MG63 (cell line): ENCODE results near the gene SCNN1B. TPM values are rescaled to one million over a fixed set of nuclear protein-coding genes. Genes with fewer than 3 reads are reported as not detected.
"Not testable (repeated sequence)": the region's sequence is repeated elsewhere in the genome, so short reads cannot be mapped to it uniquely, and the experiment has no call there.

ENCODE experiments used
- DNase-seq: peaks from one replicate; pipeline ENCODE4 v3.0.0-alpha.2; 2020
- H3K27me3 ChIP-seq: fragments of 250-450 bp; sonication (Bioruptor Pico); 2 replicates; pipeline ENCODE4 v1.5.1; 2020; ENCODE audit warnings: mild to moderate bottlenecking, moderate library complexity
- H3K36me3 ChIP-seq: fragments of 250-450 bp; sonication (Bioruptor Pico); 2 replicates; pipeline ENCODE4 v1.5.1; 2020; ENCODE audit warnings: mild to moderate bottlenecking, moderate library complexity
- H3K4me3 ChIP-seq: fragments of 250-450 bp; sonication (Bioruptor Pico); 2 replicates; pipeline ENCODE4 v1.5.1; 2020; ENCODE audit warnings: mild to moderate bottlenecking, moderate library complexity
- H3K9me3 ChIP-seq: fragments of 250-450 bp; sonication (Bioruptor Pico); 2 replicates; pipeline ENCODE4 v1.5.1; 2020; ENCODE audit warnings: mild to moderate bottlenecking, moderate library complexity
- total RNA-seq: library from RNA; depleted of rRNA; stranded (reverse); fragments of >200 nt; shearing (Covaris generic); gene quantifications from 2 replicates; pipeline ENCODE4 v1.2.3, GENCODE V29; 2014; ENCODE audit warnings: low replicate concordance

The SCNN1B gene
- total RNA-seq, 1 experiment from 2014 or later: not detected

DNA sequence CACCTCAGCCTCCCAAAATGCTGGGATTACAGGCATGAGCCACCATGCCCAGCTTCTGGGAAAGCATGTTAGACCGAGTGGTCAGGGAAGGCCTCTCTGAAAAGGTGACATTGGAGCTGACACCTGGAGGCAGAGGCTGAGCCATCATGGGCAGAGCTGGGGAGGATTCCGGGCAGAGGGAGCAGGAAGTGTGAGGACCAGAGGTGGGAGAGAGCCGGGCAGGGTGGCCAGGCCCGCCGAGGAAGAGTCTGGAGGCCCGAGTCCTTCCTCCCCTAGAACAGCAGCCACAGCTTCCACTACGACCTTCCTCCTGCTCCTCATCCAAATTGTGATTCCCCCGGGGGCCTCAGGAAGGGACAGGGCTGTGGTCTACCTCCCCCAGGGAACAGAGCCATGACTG lies 76.2 kb downstream of the SCNN1B start:
- H3K36me3 ChIP-seq: no peaks in the 10 kb centered on the region
- no peak for DNase-seq

DNA sequence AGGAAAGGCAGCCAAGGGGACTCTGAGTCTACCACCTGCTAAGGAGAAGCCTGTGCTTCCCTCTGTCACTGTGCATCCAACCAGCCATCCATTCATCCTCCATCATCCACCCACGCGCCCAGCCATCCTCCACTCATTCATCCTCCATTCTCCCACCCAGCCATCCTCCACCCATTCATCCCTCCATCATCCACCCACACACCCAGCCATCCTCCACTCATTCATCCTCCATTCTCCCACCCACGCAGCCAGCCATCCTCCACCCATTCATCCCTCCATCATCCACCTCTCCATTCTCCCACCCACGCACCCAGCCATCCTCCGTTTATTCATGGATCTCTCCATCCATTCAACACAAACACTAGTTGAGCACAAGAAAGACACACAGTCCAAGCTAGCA lies 76.8 kb downstream of the SCNN1B start:
- DNase-seq: no peak
- Histone ChIP-seq H3K4me3 (no peak overlapping the region), H3K27me3 (no peaks in the 10 kb centered on the region), H3K9me3 (no peaks in the 10 kb centered on the region), H3K36me3 (no peaks in the 10 kb centered on the region)

More for the DNA sequence above, 76.2 kb downstream of the SCNN1B start:
- no peak overlapping the region for H3K4me3 ChIP-seq
- no peaks in the 10 kb centered on the region for H3K27me3 ChIP-seq
- no peaks in the 10 kb centered on the region for H3K9me3 ChIP-seq

DNA sequence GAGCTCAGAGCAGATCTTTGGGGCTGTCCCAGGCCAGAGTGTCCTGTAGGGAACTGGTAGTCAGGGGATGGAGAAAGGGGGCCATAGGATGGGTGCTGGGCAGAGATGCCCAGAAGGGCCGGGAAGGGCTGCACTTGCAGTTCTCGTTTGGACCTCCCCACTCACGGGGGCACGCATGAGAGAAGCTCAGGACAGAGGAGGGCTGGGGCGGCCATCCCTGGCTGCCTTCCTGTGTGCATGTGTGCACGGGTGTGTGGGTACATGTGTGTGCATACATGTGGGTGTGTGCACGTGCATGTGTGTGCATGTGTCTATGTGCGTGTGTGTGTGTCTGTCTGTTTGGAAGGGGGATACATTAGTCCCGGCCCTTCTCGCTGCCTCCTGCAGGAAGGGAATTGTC lies 77.6 kb downstream of the SCNN1B start:
- no peaks in the 10 kb centered on the region for H3K9me3 ChIP-seq
- H3K27me3 ChIP-seq: no peaks in the 10 kb centered on the region
- H3K4me3 ChIP-seq: no peak overlapping the region
- H3K36me3 ChIP-seq: no peaks in the 10 kb centered on the region
- no peak for DNase-seq

DNA sequence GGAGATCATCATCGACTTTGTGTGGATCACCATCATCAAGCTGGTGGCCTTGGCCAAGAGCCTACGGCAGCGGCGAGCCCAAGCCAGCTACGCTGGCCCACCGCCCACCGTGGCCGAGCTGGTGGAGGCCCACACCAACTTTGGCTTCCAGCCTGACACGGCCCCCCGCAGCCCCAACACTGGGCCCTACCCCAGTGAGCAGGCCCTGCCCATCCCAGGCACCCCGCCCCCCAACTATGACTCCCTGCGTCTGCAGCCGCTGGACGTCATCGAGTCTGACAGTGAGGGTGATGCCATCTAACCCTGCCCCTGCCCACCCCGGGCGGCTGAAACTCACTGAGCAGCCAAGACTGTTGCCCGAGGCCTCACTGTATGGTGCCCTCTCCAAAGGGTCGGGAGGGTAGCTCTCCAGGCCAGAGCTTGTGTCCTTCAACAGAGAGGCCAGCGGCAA lies 78.4 kb downstream of the SCNN1B start:
- H3K9me3 ChIP-seq: no peaks in the 10 kb centered on the region
- H3K36me3 ChIP-seq: no peaks in the 10 kb centered on the region
- no peak overlapping the region for H3K4me3 ChIP-seq
- no peaks in the 10 kb centered on the region for H3K27me3 ChIP-seq
- no peak for DNase-seq

DNA sequence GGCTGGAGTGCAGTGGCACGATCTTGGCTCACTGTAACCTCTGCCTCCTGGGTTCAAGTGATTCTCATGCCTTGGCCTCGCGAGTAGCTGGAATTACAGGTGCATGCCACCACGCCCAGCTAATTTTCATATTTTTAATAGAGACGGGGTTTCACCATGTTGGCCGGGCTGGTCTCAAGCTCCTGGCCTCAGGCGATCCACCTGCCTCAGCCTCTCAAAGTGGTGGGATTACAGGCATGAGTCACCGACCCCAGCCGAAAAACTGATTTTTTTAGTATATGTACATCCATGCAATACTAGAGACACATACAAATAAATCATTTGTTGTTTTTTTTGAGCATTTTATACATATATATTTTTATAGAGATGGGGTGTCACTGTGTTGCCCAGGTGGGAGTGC lies 79.6 kb downstream of the SCNN1B start:
- not testable (repeated sequence) for H3K27me3 ChIP-seq, H3K9me3 ChIP-seq, H3K4me3 ChIP-seq, H3K36me3 ChIP-seq, DNase-seq

DNA sequence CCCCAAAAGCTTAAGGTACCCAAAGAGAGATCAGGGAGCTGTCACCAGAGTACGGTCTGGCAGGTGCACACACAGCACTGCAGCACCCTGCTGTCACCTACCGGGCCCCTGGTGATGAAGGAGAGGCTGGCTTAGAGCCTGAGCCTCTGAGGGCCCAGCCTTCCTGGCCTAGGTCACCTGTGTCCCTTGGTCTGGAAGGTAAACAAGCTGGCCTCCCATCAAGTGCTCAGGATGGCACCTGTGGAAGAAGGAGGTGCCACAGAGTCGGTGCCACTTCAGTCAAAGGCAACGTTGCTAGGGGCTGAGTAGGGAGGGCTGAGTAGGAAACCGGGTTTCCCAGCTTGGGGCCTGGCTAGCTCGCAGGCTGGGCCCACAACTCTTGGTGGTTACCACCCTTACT lies 80.2 kb downstream of the SCNN1B start:
- H3K4me3 ChIP-seq: no peak overlapping the region
- H3K27me3 ChIP-seq: no peaks in the 10 kb centered on the region
- H3K9me3 ChIP-seq: no peaks in the 10 kb centered on the region
- H3K36me3 ChIP-seq: no peaks in the 10 kb centered on the region
- no peak for DNase-seq

DNA sequence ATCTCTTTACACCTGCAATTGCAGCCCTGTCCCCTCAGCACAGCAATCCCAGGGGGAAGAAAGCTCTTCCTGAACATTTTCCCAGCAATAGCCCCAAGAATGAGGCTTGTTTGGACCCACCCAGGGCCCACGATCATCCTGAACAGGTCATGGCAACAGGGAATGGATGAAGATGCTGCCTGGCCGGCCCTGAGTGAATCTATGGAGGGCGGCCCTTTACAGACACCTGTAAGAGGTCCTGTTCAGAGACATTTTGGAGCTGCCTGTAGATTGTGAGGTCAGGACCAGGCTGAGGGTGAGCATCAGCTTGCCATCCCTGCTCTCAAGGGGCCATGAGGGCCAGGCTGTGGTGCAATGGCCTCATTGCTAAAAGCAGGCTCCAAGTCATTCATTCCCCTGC lies 81.8 kb downstream of the SCNN1B start:
- Histone ChIP-seq H3K27me3 (no peaks in the 10 kb centered on the region), H3K36me3 (peaks cover 3% of the 10 kb centered on the region; the same call in 1 of the 2 replicates), H3K4me3 (no peak overlapping the region), H3K9me3 (no peaks in the 10 kb centered on the region)
- DNase-seq: no peak

DNA sequence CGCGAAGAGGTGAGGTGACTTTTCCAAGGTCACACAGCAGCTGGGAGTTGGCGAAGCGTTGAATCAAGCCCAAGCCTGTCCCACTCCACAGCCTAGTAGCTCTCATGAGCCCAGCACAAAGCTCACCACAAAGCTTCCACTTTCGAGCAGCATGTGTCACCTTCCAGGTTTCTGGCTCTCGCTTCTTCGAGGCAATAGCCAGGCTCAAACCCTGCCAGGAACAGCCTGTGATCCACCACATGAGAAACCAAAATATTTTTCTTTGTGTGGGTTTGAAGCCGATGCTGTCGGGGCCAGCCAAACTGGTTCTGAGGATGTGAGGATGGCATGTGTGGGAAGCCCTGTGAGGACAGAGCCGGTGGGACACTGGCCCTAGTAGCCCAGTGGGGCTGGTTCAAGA lies 82.8 kb downstream of the SCNN1B start:
- H3K9me3 ChIP-seq: no peaks in the 10 kb centered on the region
- no peak overlapping the region for H3K4me3 ChIP-seq
- H3K27me3 ChIP-seq: no peaks in the 10 kb centered on the region
- H3K36me3 ChIP-seq: peaks cover 3% of the 10 kb centered on the region; the same call in 1 of the 2 replicates
- peak; percentile 27 for DNase-seq

DNA sequence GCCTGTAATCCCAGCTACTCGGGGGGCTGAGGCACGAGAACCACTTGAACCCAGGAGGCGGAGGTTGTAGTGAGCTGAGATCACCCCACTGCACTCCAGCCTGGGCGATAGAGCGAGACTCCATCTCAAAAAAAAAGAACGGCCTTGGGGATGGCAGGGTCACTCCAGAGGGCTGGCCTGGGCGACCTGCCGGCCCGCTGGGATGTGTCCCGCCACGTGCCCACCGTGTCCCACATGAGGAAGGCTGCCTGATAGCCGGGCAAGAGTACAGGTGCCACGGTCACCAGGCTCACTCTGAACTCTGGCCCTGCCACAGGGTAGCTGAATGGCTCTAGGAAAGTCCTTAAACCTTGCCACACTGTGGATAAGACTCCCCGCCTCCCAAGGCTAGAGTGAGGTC lies 83.3 kb downstream of the SCNN1B start:
- H3K36me3 ChIP-seq: peaks cover 3% of the 10 kb centered on the region
- no peaks in the 10 kb centered on the region for H3K27me3 ChIP-seq
- DNase-seq: no peak

DNA sequence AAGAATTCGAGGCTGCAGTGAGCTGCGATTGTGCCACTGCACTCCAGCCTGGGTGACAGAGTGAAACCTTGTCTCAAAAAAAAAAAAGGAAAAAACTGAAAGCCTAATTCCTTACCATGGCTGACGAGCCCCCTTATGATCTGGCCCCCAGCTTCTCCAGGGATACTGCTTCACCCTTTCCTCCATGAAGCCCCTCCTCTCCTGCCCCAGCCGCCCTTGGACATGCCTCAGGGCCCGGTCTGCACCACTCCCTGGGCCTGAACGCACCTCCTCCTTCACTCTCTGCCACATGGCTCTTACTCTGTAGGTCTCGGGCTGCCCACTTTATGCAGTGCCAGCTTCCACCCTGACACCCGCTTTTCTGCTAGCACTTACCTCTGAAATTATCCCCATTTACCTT lies 85.6 kb downstream of the SCNN1B start:
- H3K27me3 ChIP-seq: no peaks in the 10 kb centered on the region
- no peak overlapping the region for H3K4me3 ChIP-seq
- DNase-seq: no peak
- peaks cover 11% of the 10 kb centered on the region for H3K36me3 ChIP-seq
- no peaks in the 10 kb centered on the region for H3K9me3 ChIP-seq

More for the DNA sequence above, 83.3 kb downstream of the SCNN1B start:
- no peaks in the 10 kb centered on the region for H3K9me3 ChIP-seq
- H3K4me3 ChIP-seq: no peak overlapping the region

DNA sequence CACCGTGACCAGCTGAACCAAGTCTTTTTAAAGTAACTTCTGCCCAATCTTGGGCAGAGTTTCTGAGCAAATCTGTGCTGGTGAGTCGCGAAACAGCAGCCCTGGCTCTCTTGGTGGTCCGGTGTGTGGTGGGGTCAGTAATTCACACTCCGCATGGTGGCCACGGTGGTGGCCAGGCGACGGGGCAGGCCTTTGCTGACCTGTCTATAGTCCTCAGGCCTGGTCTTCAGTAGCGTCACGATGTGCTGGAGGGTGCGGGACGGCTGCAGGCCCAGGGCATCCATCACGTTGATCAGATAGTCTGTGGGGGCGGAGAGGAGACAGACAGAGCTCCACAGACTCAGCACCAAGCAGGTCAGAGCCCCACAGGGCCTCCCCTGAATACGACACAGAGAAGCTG lies 86.7 kb downstream of the SCNN1B start:
- no peak overlapping the region for H3K4me3 ChIP-seq
- no peak for DNase-seq
- H3K9me3 ChIP-seq: no peaks in the 10 kb centered on the region
- H3K36me3 ChIP-seq: peaks cover 19% of the 10 kb centered on the region
- no peaks in the 10 kb centered on the region for H3K27me3 ChIP-seq

DNA sequence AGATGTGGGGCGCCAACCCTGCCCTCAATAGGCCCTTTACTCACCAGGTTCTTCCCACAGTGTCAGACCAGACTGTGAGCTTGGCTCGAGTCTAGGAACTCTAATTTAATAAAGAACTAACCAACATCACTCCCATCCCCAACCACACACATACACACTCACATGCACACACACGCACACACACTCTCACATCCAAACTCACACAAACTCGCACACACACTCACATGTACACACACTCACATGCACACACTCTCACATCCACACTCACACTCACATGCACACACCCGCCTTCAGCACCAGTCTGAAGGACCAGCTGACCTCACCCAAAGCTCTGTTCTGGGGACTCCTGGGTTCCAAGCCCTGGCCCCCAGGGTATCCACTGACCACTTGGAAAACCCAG lies 87.1 kb downstream of the SCNN1B start:
- H3K27me3 ChIP-seq: no peaks in the 10 kb centered on the region
- H3K4me3 ChIP-seq: no peak overlapping the region
- no peak for DNase-seq
- no peaks in the 10 kb centered on the region for H3K9me3 ChIP-seq
- peaks cover 19% of the 10 kb centered on the region for H3K36me3 ChIP-seq

DNA sequence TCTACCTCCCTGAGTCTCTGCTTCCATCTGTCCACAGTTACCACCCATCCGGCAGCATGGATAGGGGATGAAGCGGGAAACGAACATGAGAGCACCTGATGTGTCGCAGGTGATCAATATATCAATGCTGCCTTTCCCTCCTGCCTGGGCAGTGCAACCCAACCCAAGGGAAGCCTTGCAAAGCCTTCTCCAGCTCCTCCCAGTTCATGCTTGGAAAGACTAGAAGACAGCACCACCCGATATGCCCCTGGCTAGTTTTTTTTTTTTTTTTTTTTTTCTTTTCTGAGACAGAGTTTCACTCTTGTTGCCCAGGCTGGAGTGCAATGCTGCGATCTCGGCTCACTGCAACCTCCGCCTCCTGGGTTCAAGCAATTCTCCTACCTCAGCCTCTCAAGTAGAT lies 87.8 kb downstream of the SCNN1B start:
- not testable (repeated sequence) for DNase-seq, H3K27me3 ChIP-seq, H3K9me3 ChIP-seq, H3K4me3 ChIP-seq
- H3K36me3 ChIP-seq: peaks cover 19% of the 10 kb centered on the region

DNA sequence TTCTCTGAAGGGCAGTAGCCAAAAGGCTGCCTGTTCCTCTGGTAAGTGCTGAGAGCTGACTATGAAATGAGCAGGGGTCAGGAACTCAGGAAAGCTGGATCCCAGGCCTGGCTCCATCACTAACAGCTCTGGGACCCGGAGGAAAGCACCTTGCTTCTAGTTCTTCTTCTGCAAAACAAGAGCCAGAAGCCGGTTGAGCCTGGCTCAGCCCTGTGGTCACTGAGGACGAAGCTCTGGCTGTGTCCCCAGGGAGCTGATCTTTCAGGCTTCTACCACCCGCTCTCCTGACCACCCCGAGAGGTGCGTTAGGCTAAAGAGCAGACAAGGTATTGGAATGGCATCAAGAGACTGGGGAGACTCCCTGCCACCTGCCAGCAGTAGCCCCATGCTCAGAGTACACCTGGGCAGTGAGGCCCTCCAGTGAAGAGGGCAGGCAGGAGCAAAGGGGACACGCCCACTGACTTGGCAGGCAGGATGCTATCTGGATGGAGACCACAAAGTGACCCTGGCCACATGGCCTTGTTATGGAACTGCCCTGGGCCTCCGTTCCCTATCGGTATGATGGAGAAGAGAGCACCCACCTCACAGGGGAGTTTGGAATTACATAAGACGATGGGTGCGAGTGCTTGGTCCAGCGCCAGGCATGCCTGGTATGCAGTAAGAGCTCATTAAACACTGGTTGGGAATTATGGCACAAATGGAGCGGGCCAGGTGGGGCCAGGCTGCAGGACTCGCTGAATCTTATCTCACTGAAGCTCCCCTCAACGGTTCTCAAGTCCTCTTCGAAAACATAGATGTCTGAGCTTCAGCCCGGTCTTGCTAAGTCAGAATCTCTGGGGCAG lies 89.5 kb downstream of the SCNN1B start:
- no peaks in the 10 kb centered on the region for H3K9me3 ChIP-seq
- H3K36me3 ChIP-seq: peaks cover 31% of the 10 kb centered on the region
- no peak for DNase-seq
- no peaks in the 10 kb centered on the region for H3K27me3 ChIP-seq
- H3K4me3 ChIP-seq: no peak overlapping the region

DNA sequence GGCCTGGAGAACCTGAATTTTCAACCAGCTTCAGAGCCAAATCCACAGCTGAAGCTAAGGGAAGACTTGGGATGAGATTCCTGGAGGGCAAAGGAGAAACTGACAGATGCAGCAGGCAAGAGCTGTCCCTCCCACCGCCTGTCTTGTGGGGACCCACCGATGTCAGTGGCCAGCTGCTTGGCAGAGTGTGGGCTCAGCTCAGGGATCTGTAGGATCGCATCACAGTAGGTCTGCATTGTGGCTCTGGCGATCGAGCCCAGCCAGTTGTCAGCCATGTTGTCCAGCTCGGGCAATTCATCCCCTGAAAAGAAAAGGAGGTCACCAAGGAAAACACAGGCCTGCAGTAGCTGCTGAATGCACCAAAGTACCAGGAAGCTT lies 90.1 kb downstream of the SCNN1B start:
- no peak for DNase-seq
- no peaks in the 10 kb centered on the region for H3K9me3 ChIP-seq
- no peak overlapping the region for H3K4me3 ChIP-seq
- no peaks in the 10 kb centered on the region for H3K27me3 ChIP-seq
- peaks cover 35% of the 10 kb centered on the region for H3K36me3 ChIP-seq

DNA sequence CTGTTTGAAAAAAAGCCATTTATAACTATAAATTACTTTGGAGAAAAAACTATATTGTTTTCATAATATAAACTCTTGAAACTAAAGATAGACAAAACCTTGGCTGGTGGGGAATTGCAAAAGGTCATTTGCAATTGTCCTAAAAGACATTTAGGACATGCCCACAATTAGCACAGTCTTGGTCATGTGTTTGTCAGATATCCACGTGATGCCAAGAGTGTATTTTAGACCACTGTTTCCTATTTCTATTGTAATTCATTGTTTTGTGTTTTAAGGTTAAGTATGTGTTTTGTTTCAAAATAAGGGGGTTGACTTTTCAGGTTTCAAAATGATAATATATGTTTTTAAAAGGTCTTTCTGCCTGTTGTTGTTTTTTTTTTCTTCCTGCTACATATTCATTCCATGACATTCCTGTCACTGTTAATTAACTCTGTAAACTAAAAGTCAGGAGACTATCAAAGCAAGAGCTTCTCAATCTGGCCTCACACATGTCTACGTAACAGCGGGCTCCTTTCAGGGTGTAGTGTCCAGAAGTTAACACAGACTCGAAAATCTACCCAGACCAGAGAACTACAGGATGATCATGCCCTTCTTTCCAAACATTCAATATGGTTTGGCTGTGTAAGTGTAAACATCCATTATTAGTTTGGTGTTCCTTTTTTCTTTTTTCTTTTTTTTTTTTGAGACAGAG lies 92.2 kb downstream of the SCNN1B start:
- no peak for DNase-seq
- no peak overlapping the region for H3K4me3 ChIP-seq
- H3K9me3 ChIP-seq: no peaks in the 10 kb centered on the region
- peaks cover 37% of the 10 kb centered on the region for H3K36me3 ChIP-seq
- H3K27me3 ChIP-seq: no peaks in the 10 kb centered on the region

DNA sequence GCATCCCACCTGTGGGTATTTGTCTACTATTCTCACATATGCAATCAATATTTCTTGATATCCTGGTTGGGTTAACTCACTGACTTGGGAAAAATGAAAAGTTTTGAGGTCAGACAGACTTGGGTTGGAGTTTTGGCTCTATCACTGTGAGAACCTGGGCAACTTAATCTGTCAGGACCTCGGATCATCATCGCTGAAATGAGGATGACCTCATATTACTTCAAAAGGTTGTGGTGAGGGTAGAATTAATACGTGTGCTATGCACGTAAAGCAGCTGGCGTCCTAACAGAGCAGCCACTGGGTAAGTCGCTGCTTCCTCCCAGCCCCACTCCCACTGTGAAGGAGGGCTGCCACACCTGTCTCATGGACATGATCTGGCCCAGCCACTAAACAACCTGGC lies 93.6 kb downstream of the SCNN1B start:
- no peak overlapping the region for H3K4me3 ChIP-seq
- no peaks in the 10 kb centered on the region for H3K9me3 ChIP-seq
- no peak for DNase-seq
- H3K36me3 ChIP-seq: peaks cover 47% of the 10 kb centered on the region
- H3K27me3 ChIP-seq: no peaks in the 10 kb centered on the region

DNA sequence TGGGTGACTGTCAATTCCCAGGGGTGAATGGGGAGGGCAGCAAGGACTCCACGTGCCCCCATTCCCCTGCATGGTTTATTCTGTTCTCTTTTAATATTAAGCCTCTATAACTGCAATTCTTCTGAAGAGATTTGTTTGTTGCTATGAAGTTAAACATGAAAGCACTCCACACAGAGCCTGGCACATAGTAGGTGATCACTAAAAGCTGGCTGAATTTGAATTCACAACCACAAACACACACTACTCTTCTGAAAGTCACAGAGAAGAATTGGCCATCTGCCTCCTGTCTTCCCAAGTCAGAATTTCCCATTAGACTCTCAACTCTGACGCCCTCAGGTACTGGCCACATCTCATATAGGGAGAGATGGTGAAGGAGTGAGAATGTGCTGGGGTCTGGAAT lies 95.4 kb downstream of the SCNN1B start:
- H3K9me3 ChIP-seq: no peaks in the 10 kb centered on the region

More for the DNA sequence above, 95.4 kb downstream of the SCNN1B start:
- Histone ChIP-seq H3K36me3 (peaks cover 42% of the 10 kb centered on the region), H3K27me3 (no peaks in the 10 kb centered on the region), H3K4me3 (no peak overlapping the region)
- no peak for DNase-seq
